HEK293 (cell line): Measurements from ENCODE around the gene PTCD1.

ENCODE experiments used
- CTCF ChIA-PET: fragments of 350-600 bp; formaldehyde crosslinking; extraction: SDS; loops from one replicate; lab custom pipeline; 2021; ENCODE audit warnings: antibody characterized with exemption; lab: Yijun Ruan, JAX
- POLR2A ChIA-PET: fragments of 300-600 bp; formaldehyde crosslinking; extraction: SDS; loops from one replicate; lab custom pipeline; 2020; ENCODE audit warnings: antibody characterized with exemption, inconsistent platforms; lab: Yijun Ruan, JAX
- H3K27ac ChIP-seq: fragments of 200-500 bp; sonication (Bioruptor generic); 2 replicates; pipeline ENCODE4 v1.5.1; 2014; ENCODE audit warnings: low read depth, low read length, control low read depth, inconsistent platforms; ENCODE audit errors: extremely low read depth
- H3K36me3 ChIP-seq, 2 experiments: fragments of 200-500 bp in 1 of 2; sonication (Bioruptor generic) in 1 of 2; 1 replicate in 1 of 2; 2 replicates in 1 of 2; pipeline ENCODE4 v1.5.1; 2014 to 2017; ENCODE audit warnings: inconsistent platforms in 2 of 2, low read length in 2 of 2; ENCODE audit not compliant: control insufficient read depth in 2 of 2, insufficient read depth in 1 of 2
- H3K4me1 ChIP-seq: fragments of 200-500 bp; sonication (Bioruptor generic); 2 replicates; pipeline ENCODE4 v1.5.1; 2014; ENCODE audit warnings: mild to moderate bottlenecking, low read length, inconsistent platforms; ENCODE audit not compliant: control insufficient read depth, insufficient read depth
- H3K4me3 ChIP-seq: 2 replicates; pipeline ENCODE4 v1.5.1; 2011; ENCODE audit warnings: low read depth, mild to moderate bottlenecking, control low read depth, low read length, moderate library complexity
- H3K9me3 ChIP-seq: fragments of 200-500 bp; sonication (Bioruptor generic); 2 replicates; pipeline ENCODE4 v1.5.1; 2014; ENCODE audit warnings: low read depth, low read length, inconsistent platforms; ENCODE audit not compliant: control insufficient read depth, insufficient read depth
- KLF1 ChIP-seq: fragments of 450-650 bp; formaldehyde crosslinking; IDR thresholded peaks from 2 replicates; pipeline ENCODE4 v1.5.1; 2016; ENCODE audit warnings: missing biosample characterization, missing genetic modification characterization
- OSR2 ChIP-seq: fragments of 450-650 bp; formaldehyde crosslinking; IDR thresholded peaks from 2 replicates; pipeline ENCODE4 v1.5.1; 2016; ENCODE audit warnings: missing biosample characterization, missing genetic modification characterization
- PRDM1 ChIP-seq: fragments of 450-650 bp; formaldehyde crosslinking; IDR thresholded peaks from 2 replicates; pipeline ENCODE4; 2016; ENCODE audit warnings: missing biosample characterization, missing genetic modification characterization
- RBAK ChIP-seq: fragments of 450-650 bp; formaldehyde crosslinking; IDR thresholded peaks from 2 replicates; pipeline ENCODE4 v1.5.1; 2016; ENCODE audit warnings: missing biosample characterization, missing genetic modification characterization
- ZBTB10 ChIP-seq: fragments of 450-650 bp; formaldehyde crosslinking; IDR thresholded peaks from 2 replicates; pipeline ENCODE4 v1.5.1; 2016; ENCODE audit warnings: missing biosample characterization, missing genetic modification characterization
- ZBTB20 ChIP-seq: fragments of 450-650 bp; formaldehyde crosslinking; IDR thresholded peaks from 2 replicates; pipeline ENCODE4 v1.5.1; 2016; ENCODE audit warnings: missing biosample characterization, missing genetic modification characterization
- ZBTB8A ChIP-seq: fragments of 450-650 bp; formaldehyde crosslinking; IDR thresholded peaks from 2 replicates; pipeline ENCODE4 v1.5.1; 2016; ENCODE audit warnings: missing biosample characterization, missing genetic modification characterization
- ZEB2 ChIP-seq: fragments of 450-650 bp; formaldehyde crosslinking; IDR thresholded peaks from 2 replicates; pipeline ENCODE4 v1.5.1; 2016; ENCODE audit warnings: missing biosample characterization, missing genetic modification characterization
- ZNF239 ChIP-seq: fragments of 450-650 bp; formaldehyde crosslinking; IDR thresholded peaks from 2 replicates; pipeline ENCODE4 v1.5.1; 2016; ENCODE audit warnings: missing biosample characterization, missing genetic modification characterization
- ZNF24 ChIP-seq: fragments of 450-650 bp; formaldehyde crosslinking; IDR thresholded peaks from 2 replicates; pipeline ENCODE4 v1.5.1; 2016; ENCODE audit warnings: missing biosample characterization, missing genetic modification characterization
- ZNF248 ChIP-seq: fragments of 450-650 bp; formaldehyde crosslinking; IDR thresholded peaks from 2 replicates; pipeline ENCODE4 v1.5.1; 2017; ENCODE audit warnings: missing biosample characterization, missing genetic modification characterization
- ZNF26 ChIP-seq: fragments of 450-650 bp; formaldehyde crosslinking; IDR thresholded peaks from 2 replicates; pipeline ENCODE4 v1.5.1; 2016; ENCODE audit warnings: missing biosample characterization, missing genetic modification characterization
- ZNF37A ChIP-seq: fragments of 450-650 bp; IDR thresholded peaks from 2 replicates; pipeline ENCODE4 v1.5.1; 2018; ENCODE audit warnings: missing biosample characterization, missing genetic modification characterization
- ZNF449 ChIP-seq: fragments of 450-650 bp; formaldehyde crosslinking; IDR thresholded peaks from 2 replicates; pipeline ENCODE4 v1.5.1; 2017; ENCODE audit warnings: missing biosample characterization, mild to moderate bottlenecking, missing genetic modification characterization, moderate library complexity
- ZNF513 ChIP-seq: fragments of 450-650 bp; IDR thresholded peaks from 2 replicates; pipeline ENCODE4 v1.5.1; 2018; ENCODE audit warnings: missing biosample characterization, missing genetic modification characterization
- ZNF600 ChIP-seq: fragments of 450-650 bp; formaldehyde crosslinking; IDR thresholded peaks from 2 replicates; pipeline ENCODE4 v1.5.1; 2016; ENCODE audit warnings: missing biosample characterization, missing genetic modification characterization
- ZNF645 ChIP-seq: fragments of 450-650 bp; formaldehyde crosslinking; IDR thresholded peaks from 2 replicates; pipeline ENCODE4; 2016; ENCODE audit warnings: missing biosample characterization, missing genetic modification characterization
- ZNF692 ChIP-seq: fragments of 450-650 bp; formaldehyde crosslinking; IDR thresholded peaks from 2 replicates; pipeline ENCODE4 v1.5.1; 2016; ENCODE audit warnings: missing biosample characterization, missing genetic modification characterization
- ZNF707 ChIP-seq: fragments of 450-650 bp; formaldehyde crosslinking; IDR thresholded peaks from 2 replicates; pipeline ENCODE4 v1.5.1; 2016; ENCODE audit warnings: missing biosample characterization, missing genetic modification characterization
- ZNF785 ChIP-seq: fragments of 450-650 bp; formaldehyde crosslinking; IDR thresholded peaks from 2 replicates; pipeline ENCODE4 v1.5.1; 2016; ENCODE audit warnings: missing biosample characterization, missing genetic modification characterization

The PTCD1 gene

GRCh38 chr7:99375070-99375807 lies 63.4 kb downstream of the PTCD1 start (continued):
- peak; percentile 67; the same call in 1 of the 2 replicates for TF ChIP-seq ZBTB20 (tag by site-specific recombination)
- TF ChIP-seq OSR2, result no peak
- TF ChIP-seq ZNF513 (tag by site-specific recombination), result no peak
- TF ChIP-seq ZNF645 (tag by site-specific recombination), result no peak
- TF ChIP-seq KLF1 (tag by site-specific recombination), result peak; percentile 92
- no peak for TF ChIP-seq PRDM1 (tag by site-specific recombination)
- peak; percentile 10 for TF ChIP-seq ZBTB10 (tag by site-specific recombination)
- TF ChIP-seq ZNF600 (tag by site-specific recombination), result peak; percentile 27; the same call in 1 of the 2 replicates
- no peak for TF ChIP-seq ZNF707 (tag by site-specific recombination)

- Histone ChIP-seq H3K4me3 (peak within 1 kb of the TSS; percentile 66), H3K27ac (peak within 1 kb of the TSS; percentile 53; the same call in 1 of the 2 replicates), H3K9me3 (no peaks in the 10 kb centered on the region), H3K4me1 (no peaks in the 10 kb centered on the region), H3K36me3 (peaks cover 0 to 5% of the 10 kb centered on the region in 2 experiments; a peak in 1 of 3 replicates)
- POLR2A ChIA-PET, result interaction anchor here (0.7 to 2.7 kb wide), 6 partner anchors 19 to 244 kb away, joined by 3 to 21 read pairs (median 3); partner anchors contain the start of genes ARPC1A, BUD31, CPSF4 and PDAP1
- CTCF ChIA-PET, result no interaction called here
- TF ChIP-seq ZNF37A (tag by site-specific recombination) (no peak), ZBTB8A (peak; percentile 76), ZNF785 (tag by site-specific recombination) (0 out of 2 replicates have a peak, but pooled peaks have one; percentile 35), ZNF248 (no peak), ZNF239 (tag by site-specific recombination) (no peak), ZNF26 (tag by site-specific recombination) (no peak), ZNF449 (tag by site-specific recombination) (0 out of 2 replicates have a peak, but pooled peaks have one; percentile 27), ZEB2 (tag by site-specific recombination) (0 out of 2 replicates have a peak, but pooled peaks have one; percentile 51), ZBTB10 (tag by site-specific recombination) (peak; percentile 93), RBAK (tag by site-specific recombination) (no peak), ZNF692 (tag by site-specific recombination) (no peak), ZNF24 (tag by site-specific recombination) (no peak)
Measured at GRCh38 chr7:99374111-99375064, 64.2 kb downstream of the PTCD1 start, which contains the start of gene ARPC1B. Gene ARPC1B (plus strand): TSS chr7:99374730. CDS start chr7:99385715, 10,985 bp downstream.
